Natural killer cell (primary cell): ENCODE measurements around the gene ZNRD2. TPM values are rescaled to one million over a fixed set of nuclear protein-coding genes. Genes with fewer than 3 reads are reported as not detected.

Source experiments
- ATAC-seq, 3 donors: fragments of 150-1000 bp in 2 of 3; fragments of 200-7000 bp in 1 of 3; cut with Tn5 transposase; 1 replicate in 1 of 3; 2 replicates in 2 of 3; pipeline ENCODE4 v1.10.0; 2021; ENCODE audit warnings: mild to moderate bottlenecking in 2 of 3, moderate library complexity in 2 of 3
- DNase-seq, 2 donors: peaks; one replicate each; pipeline versions ENCODE4 v3.0.0 to v3.0.0-alpha.2; 2013 to 2021; ENCODE audit warnings: mixed read lengths in 1 of 2
- H3K27ac ChIP-seq: one replicate; pipeline ENCODE4 v1.5.1; 2013; ENCODE audit warnings: mild to moderate bottlenecking, low read length
- H3K27me3 ChIP-seq: one replicate; pipeline ENCODE4 v1.6.1; 2013; ENCODE audit warnings: low read length; ENCODE audit not compliant: control insufficient read depth, insufficient read depth
- H3K36me3 ChIP-seq: one replicate; pipeline ENCODE4 v1.6.1; 2013; ENCODE audit warnings: low read length; ENCODE audit not compliant: control insufficient read depth, insufficient read depth
- H3K4me1 ChIP-seq: one replicate; pipeline ENCODE4 v1.6.1; 2013; ENCODE audit warnings: low read length; ENCODE audit not compliant: control insufficient read depth, insufficient read depth
- H3K4me3 ChIP-seq: one replicate; pipeline ENCODE4 v1.5.1; 2013; ENCODE audit warnings: low read length
- H3K9me3 ChIP-seq: one replicate; pipeline ENCODE4 v1.6.1; 2013; ENCODE audit warnings: low read length; ENCODE audit not compliant: control insufficient read depth, insufficient read depth
- H3K27ac Mint-ChIP-seq, 2 donors: one replicate each; pipeline ENCODE4 v1.8.0; 2022; ENCODE audit warnings: mild to moderate bottlenecking in 2 of 2, mixed read lengths in 2 of 2, moderate library complexity in 1 of 2
- H3K27me3 Mint-ChIP-seq, 2 donors: one replicate each; pipeline ENCODE4 v1.8.0; 2022; ENCODE audit warnings: low read depth in 2 of 2, mixed read lengths in 2 of 2
- H3K36me3 Mint-ChIP-seq: one replicate; pipeline ENCODE4 v1.8.0; 2022; ENCODE audit warnings: mixed read lengths
- H3K4me1 Mint-ChIP-seq, 2 donors: one replicate each; pipeline ENCODE4 v1.8.0; 2022; ENCODE audit warnings: mixed read lengths in 2 of 2
- H3K4me3 Mint-ChIP-seq: one replicate; pipeline ENCODE4 v1.8.0; 2022; ENCODE audit warnings: mild to moderate bottlenecking, moderate library complexity, mixed read lengths
- H3K9me3 Mint-ChIP-seq, 2 donors: one replicate each; pipeline ENCODE4 v1.8.0; 2022; ENCODE audit warnings: mixed read lengths in 2 of 2
- WGBS: methylation state at CpG from one replicate; pipeline ENCODE4 v1.1.7; 2013; ENCODE audit warnings: missing lambda C conversion rate; ENCODE audit not compliant: insufficient coverage; 5-methylcytosine and 5-hydroxymethylcytosine counted together
- intact Hi-C: fragments of 100-400 bp; cut with micrococcal nuclease; formaldehyde crosslinking; loops from one replicate; pipeline ENCODE4 v1.14.2; 2022
- total RNA-seq, 4 donors: library from RNA; stranded (reverse); fragments of 120-200 nt in 1 of 4; gene quantifications; one replicate each; pipeline versions ENCODE4 v1.2.3 to v1.2.4, GENCODE V29; 2013 to 2022
- TF ChIP-seq, protein P1 (sequence below): fragments of 200-600 bp; IDR thresholded peaks from one replicate; pipeline ENCODE4 v1.8.0; 2022; ENCODE audit warnings: antibody characterized with exemption

Gene ZNRD2
- total RNA-seq, 3 donors from 2014 or later (not counting 1 experiment from before 2014, with no cell fraction given), result 40.9 to 64.1 (median 60.0) TPM

DNA sequence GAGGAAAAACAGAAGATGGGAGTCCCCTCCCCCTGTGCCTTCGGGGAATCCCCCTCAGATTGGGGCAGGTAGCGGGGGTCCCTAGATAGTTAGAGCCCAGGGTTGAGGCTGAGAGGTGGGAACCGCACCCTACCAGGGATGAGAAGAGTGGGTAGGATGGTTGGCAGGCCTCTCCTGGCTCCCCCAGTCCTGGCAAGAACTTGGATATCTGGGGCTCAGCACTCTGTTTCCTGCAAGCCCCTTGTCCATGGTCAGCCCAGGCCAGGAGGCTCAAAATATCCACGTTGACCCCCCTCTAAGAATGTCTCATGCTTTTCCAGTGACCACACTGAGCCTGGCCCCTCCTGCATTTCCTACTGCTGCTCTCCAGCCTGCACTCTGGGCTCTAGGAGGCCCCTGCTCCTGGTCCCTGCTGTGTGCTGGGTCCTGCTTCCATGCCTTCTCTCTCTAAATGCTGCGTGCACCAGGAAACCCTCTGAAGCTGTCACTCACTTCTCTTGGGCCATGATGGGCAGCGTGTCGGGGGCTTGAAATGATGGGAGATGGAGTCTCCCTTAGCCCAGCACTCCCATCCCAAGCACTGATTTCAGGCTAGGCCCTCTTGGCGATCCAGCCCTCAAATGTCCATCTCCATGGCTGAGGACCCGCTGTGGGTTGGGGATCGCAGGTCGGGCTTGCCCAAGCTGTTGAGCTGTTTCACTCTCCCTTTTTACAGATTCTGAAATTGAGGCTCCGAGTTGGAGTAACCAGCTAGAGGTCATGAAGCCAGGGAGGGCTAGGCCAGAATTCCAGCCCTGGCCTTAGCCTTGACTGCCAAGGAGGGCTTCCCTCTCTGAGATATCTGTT is 41.7 kb downstream of the ZNRD2 start:
- ATAC-seq (no peak), DNase-seq (no peak)
- H3K4me3 ChIP-seq, result no peak overlapping the region
- peak overlapping the region; percentile 96 to 97 for H3K27ac Mint-ChIP-seq
- intact Hi-C loops, result loop anchor here (5.0 kb wide), 1 partner anchor 390 kb away; the partner anchor contains the start of genes BANF1 and EIF1AD
- WGBS, result 69% methylated on average over 12 of the region's 12 CpGs
- H3K27me3 ChIP-seq, result no peaks in the 10 kb centered on the region
- no peaks in the 10 kb centered on the region for H3K27me3 Mint-ChIP-seq
- peak overlapping the region; percentile 88 for H3K4me3 Mint-ChIP-seq
- TF ChIP-seq, protein P1, sequence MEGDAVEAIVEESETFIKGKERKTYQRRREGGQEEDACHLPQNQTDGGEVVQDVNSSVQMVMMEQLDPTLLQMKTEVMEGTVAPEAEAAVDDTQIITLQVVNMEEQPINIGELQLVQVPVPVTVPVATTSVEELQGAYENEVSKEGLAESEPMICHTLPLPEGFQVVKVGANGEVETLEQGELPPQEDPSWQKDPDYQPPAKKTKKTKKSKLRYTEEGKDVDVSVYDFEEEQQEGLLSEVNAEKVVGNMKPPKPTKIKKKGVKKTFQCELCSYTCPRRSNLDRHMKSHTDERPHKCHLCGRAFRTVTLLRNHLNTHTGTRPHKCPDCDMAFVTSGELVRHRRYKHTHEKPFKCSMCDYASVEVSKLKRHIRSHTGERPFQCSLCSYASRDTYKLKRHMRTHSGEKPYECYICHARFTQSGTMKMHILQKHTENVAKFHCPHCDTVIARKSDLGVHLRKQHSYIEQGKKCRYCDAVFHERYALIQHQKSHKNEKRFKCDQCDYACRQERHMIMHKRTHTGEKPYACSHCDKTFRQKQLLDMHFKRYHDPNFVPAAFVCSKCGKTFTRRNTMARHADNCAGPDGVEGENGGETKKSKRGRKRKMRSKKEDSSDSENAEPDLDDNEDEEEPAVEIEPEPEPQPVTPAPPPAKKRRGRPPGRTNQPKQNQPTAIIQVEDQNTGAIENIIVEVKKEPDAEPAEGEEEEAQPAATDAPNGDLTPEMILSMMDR, result no peak
- no peaks in the 10 kb centered on the region for H3K9me3 Mint-ChIP-seq
- peak overlapping the region; percentile 97 for H3K27ac ChIP-seq
- peaks cover 43 to 59% of the 10 kb centered on the region in 2 donors for H3K4me1 Mint-ChIP-seq
- peaks cover 17% of the 10 kb centered on the region for H3K36me3 ChIP-seq
- H3K9me3 ChIP-seq, result no peaks in the 10 kb centered on the region
- no peaks in the 10 kb centered on the region for H3K36me3 Mint-ChIP-seq
- peaks cover 59% of the 10 kb centered on the region for H3K4me1 ChIP-seq

DNA sequence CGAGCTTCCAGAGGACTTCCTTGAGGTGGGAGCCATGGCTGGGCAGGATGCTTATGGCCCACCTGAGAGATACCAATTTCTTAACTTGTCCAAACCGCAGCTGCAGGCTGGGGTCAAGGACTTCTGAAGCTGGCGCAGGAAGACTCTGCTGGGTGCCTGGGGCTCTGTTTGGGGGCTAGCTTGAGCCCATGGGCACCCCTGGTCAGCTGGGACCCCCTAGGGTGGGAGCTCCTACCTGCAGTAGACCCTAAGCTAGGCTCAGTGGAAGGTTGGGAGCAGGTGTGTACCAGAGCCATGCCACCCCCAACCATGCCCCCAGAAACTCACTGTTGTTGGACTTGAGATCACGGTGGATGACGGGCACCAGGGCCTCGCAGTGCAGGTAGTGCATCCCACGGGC is 42.4 kb downstream of the ZNRD2 start:
- TF ChIP-seq, protein P1, result no peak
- Mint-ChIP-seq H3K4me1 (peaks cover 45 to 60% of the 10 kb centered on the region in 2 donors), H3K4me3 (peak overlapping the region; percentile 88), H3K27me3 (no peaks in the 10 kb centered on the region), H3K36me3 (no peaks in the 10 kb centered on the region), H3K27ac (peak overlapping the region; percentile 96 to 97), H3K9me3 (no peaks in the 10 kb centered on the region)
- Histone ChIP-seq H3K27me3 (no peaks in the 10 kb centered on the region), H3K9me3 (no peaks in the 10 kb centered on the region), H3K27ac (peak overlapping the region; percentile 97), H3K36me3 (peaks cover 20% of the 10 kb centered on the region), H3K4me1 (peaks cover 66% of the 10 kb centered on the region), H3K4me3 (peak overlapping the region; percentile 86)
- intact Hi-C loops, result loop anchor here (5.0 kb wide), 1 partner anchor 390 kb away; the partner anchor contains the start of genes BANF1 and EIF1AD
- no peak for ATAC-seq
- DNase-seq, result no peak
- WGBS, result 40% methylated on average over 7 of the region's 7 CpGs

DNA sequence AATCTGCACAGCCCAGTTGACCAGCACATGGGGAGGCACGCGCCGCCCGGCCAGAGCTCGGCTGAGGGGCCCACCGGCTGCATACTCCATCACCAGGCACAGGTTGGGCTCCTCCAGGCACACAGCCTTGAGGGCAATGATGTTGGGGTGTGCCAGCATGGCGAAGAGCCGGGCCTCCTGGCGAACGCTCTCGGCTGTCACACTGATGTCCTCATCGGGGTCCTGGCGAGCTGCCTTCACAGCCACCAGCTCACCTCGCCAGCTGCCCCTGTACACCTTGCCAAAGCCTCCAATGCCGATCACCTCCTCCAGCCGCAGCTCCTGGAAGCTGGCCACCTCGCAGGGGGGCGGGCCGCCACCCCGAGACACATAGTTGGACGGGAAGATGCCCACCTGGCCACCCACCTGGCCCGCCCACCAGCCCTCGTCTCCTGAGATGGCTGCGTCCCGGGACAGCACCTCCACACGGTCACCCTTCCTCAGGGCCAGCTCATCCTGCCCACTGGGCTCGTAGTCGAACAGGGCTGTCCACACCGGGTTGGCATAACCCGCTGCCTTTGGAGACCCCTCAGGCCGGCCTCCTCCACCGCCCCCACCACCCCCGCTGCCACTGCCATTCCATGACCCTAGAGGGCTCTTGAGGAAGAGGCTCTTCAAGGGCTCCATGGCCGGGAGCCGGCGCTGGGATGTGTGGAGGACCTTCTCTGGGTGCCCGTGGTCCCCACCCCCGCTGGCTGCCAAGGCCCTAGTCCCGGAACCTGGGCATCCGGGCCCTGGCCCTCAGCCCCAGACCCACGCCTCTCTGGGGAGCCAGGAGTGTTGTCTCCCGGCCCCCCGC is 43.0 kb downstream of the ZNRD2 start:
- Mint-ChIP-seq H3K4me1 (peaks cover 45 to 60% of the 10 kb centered on the region in 2 donors), H3K27me3 (no peaks in the 10 kb centered on the region), H3K4me3 (peak overlapping the region; percentile 88), H3K27ac (peak overlapping the region; percentile 96 to 97), H3K36me3 (no peaks in the 10 kb centered on the region), H3K9me3 (no peaks in the 10 kb centered on the region)
- TF ChIP-seq, protein P1, result no peak
- 15% methylated on average over 43 of the region's 43 CpGs for WGBS
- Histone ChIP-seq H3K4me1 (peaks cover 66% of the 10 kb centered on the region), H3K9me3 (no peaks in the 10 kb centered on the region), H3K27me3 (no peaks in the 10 kb centered on the region), H3K27ac (peak overlapping the region; percentile 97), H3K36me3 (peaks cover 20% of the 10 kb centered on the region), H3K4me3 (peak overlapping the region; percentile 86)
- intact Hi-C loops, result loop anchor here (5.0 kb wide), 1 partner anchor 389 kb away; the partner anchor contains the start of genes BANF1 and EIF1AD
- ATAC-seq, result no peak
- DNase-seq, result peak; percentile 37 to 45
